Measurements from ENCODE around the gene AJAP1. TPM values are rescaled to one million over a fixed set of nuclear protein-coding genes. Genes with fewer than 3 reads are reported as not detected.

AJAP1 gene
- total and polyA plus RNA-seq, 2 of the 13 experiments (the other 11 are each of a cell fraction or from before 2014, with no cell fraction given) = not detected

GRCh38 chr1:4752059-4752458 lies 97.7 kb downstream of the AJAP1 start:
- TF ChIP-seq MYNN (CRISPR knock-in tag; IDR thresholded peaks at IDR 0.05; ENCODE audit: low read depth) = no peak
- intact Hi-C loops (cut with micrococcal nuclease; ENCODE audit: unreplicated experiment) = no loop called here
- ATAC-seq = no peak
- H3K9ac ChIP-seq (ENCODE audit: insufficient read depth, low read depth, low read length) = no peak overlapping the region
- no peaks in the 10 kb centered on the region for H3K36me3 ChIP-seq (replicated peaks in 1 of 2; ENCODE audit: control insufficient read depth in 1 of 2, insufficient read depth in 2 of 2, low read length in 2 of 2)
- H3K4me1 ChIP-seq (ENCODE audit: insufficient read depth, low read length) = no peaks in the 10 kb centered on the region
- no peaks in the 10 kb centered on the region for H3K9me3 ChIP-seq (ENCODE audit: low read length)
- in situ Hi-C loops (cut with HindIII; ENCODE audit: extremely low pct_ligation_motif_present, low pct_unique_long_range_greater_than_20kb) = no loop called here
- H3K27me3 ChIP-seq (ENCODE audit: control insufficient read depth in 1 of 2, insufficient read depth in 2 of 2, low read length in 2 of 2) = peaks cover 0 to 2% of the 10 kb centered on the region in 2 experiments; a peak in 2 of 5 replicates
- no peak overlapping the region for H3K4me3 ChIP-seq (replicated peaks in 1 of 3; ENCODE audit: insufficient read depth in 1 of 3, low read depth in 2 of 3, low read length in 3 of 3)
- H3K27ac ChIP-seq (ENCODE audit: extremely low read length, insufficient read depth, low read length) = no peak overlapping the region
- 2% methylated on average over 4 of the region's 4 CpGs for WGBS (ENCODE audit: low lambda C conversion rate)
- no TSS peak for BruUV-seq (replicated peaks)
- ChIA-PET CTCF (ENCODE audit: low intra/inter-chr PET ratio, low total read pairs) (no interaction called here), POLR2A (no interaction called here)
- no peak for DNase-seq (ENCODE audit: low spot score)
- no peak overlapping the region for H3K4me2 ChIP-seq (ENCODE audit: low read depth, low read length)
- no peaks in the 10 kb centered on the region for H4K20me1 ChIP-seq (ENCODE audit: insufficient read depth, low read length)
- FAIRE-seq = no peak
- H2AFZ ChIP-seq (ENCODE audit: low read length) = no peak overlapping the region
- H3K79me2 ChIP-seq (ENCODE audit: insufficient read depth, low read length) = no peaks in the 10 kb centered on the region

- Histone ChIP-seq H3K27me3 (ENCODE audit: control insufficient read depth in 1 of 2, insufficient read depth in 2 of 2, low read length in 2 of 2) (no peaks in the 10 kb centered on the region; a peak in 1 of 5 replicates), H3K9me3 (ENCODE audit: low read length) (peaks cover 9% of the 10 kb centered on the region; the same call in 1 of the 2 replicates), H3K4me3 (replicated peaks in 1 of 3; ENCODE audit: insufficient read depth in 1 of 3, low read depth in 2 of 3, low read length in 3 of 3) (no peak overlapping the region), H3K79me2 (ENCODE audit: insufficient read depth, low read length) (no peaks in the 10 kb centered on the region), H3K4me1 (ENCODE audit: insufficient read depth, low read length) (no peaks in the 10 kb centered on the region), H3K9ac (ENCODE audit: insufficient read depth, low read depth, low read length) (no peak overlapping the region), H3K36me3 (replicated peaks in 1 of 2; ENCODE audit: control insufficient read depth in 1 of 2, insufficient read depth in 2 of 2, low read length in 2 of 2) (no peaks in the 10 kb centered on the region), H3K4me2 (ENCODE audit: low read depth, low read length) (no peak overlapping the region), H3K27ac (ENCODE audit: extremely low read length, insufficient read depth, low read length) (no peak overlapping the region), H4K20me1 (ENCODE audit: insufficient read depth, low read length) (no peaks in the 10 kb centered on the region), H2AFZ (ENCODE audit: low read length) (no peak overlapping the region)
- no CpG with 5 or more reads among the region's 2 CpGs for WGBS (ENCODE audit: low lambda C conversion rate)
- FAIRE-seq (no peak), ATAC-seq (no peak), DNase-seq (ENCODE audit: low spot score) (no peak)
- intact Hi-C loops (cut with micrococcal nuclease; ENCODE audit: unreplicated experiment) (no loop called here), in situ Hi-C loops (cut with HindIII; ENCODE audit: extremely low pct_ligation_motif_present, low pct_unique_long_range_greater_than_20kb) (no loop called here)
- POLR2A ChIA-PET = no interaction called here
- TF ChIP-seq ZSCAN20 (CRISPR knock-in tag; IDR thresholded peaks at IDR 0.05; ENCODE audit: borderline replicate concordance) = no peak
- TF ChIP-seq GATAD2A (CRISPR knock-in tag; IDR thresholded peaks at IDR 0.05) = no peak
- no peak for TF ChIP-seq SRSF4 (IDR thresholded peaks at IDR 0.05; ENCODE audit: low read depth, low read length, poor library complexity, severe bottlenecking)
- no peak for TF ChIP-seq MEF2D (CRISPR knock-in tag; IDR thresholded peaks at IDR 0.05)
- TF ChIP-seq PAX8 (CRISPR knock-in tag; IDR thresholded peaks at IDR 0.05; ENCODE audit: borderline replicate concordance) = no peak
- no peak for TF ChIP-seq ZNF576 (CRISPR knock-in tag; IDR thresholded peaks at IDR 0.05)
- TF ChIP-seq SNRNP70 (IDR thresholded peaks at IDR 0.05; ENCODE audit: low read depth, low read length) = no peak
- TF ChIP-seq CENPT (CRISPR knock-in tag; IDR thresholded peaks at IDR 0.05; ENCODE audit: low read depth) = no peak
- TF ChIP-seq GABPB1 (CRISPR knock-in tag; IDR thresholded peaks at IDR 0.05) = no peak
- TF ChIP-seq NKX3-1 (CRISPR knock-in tag; IDR thresholded peaks at IDR 0.05) = no peak
- no peak for TF ChIP-seq NAIF1 (CRISPR knock-in tag; IDR thresholded peaks at IDR 0.05; ENCODE audit: borderline replicate concordance)
- TF ChIP-seq E2F1 (CRISPR knock-in tag; IDR thresholded peaks at IDR 0.05) = no peak
- TF ChIP-seq PPARG (CRISPR knock-in tag; conservative IDR thresholded peaks at IDR 0.05) = no peak
- no peak for TF ChIP-seq ZNF337 (CRISPR knock-in tag; IDR thresholded peaks at IDR 0.05; ENCODE audit: borderline replicate concordance, low read depth)
- TF ChIP-seq ZNF777 (CRISPR knock-in tag; IDR thresholded peaks at IDR 0.05) = no peak
- TF ChIP-seq MAZ (IDR thresholded peaks at IDR 0.05; ENCODE audit: borderline replicate concordance, low read depth, low read length) = no peak
- no peak for TF ChIP-seq MAZ (CRISPR knock-in tag; IDR thresholded peaks at IDR 0.05; ENCODE audit: low read depth)
- TF ChIP-seq SMARCE1 (IDR thresholded peaks at IDR 0.05; ENCODE audit: borderline replicate concordance) = no peak
- no peak for TF ChIP-seq SMC3 (IDR thresholded peaks at IDR 0.05; ENCODE audit: low read length)
- CTCF ChIA-PET (ENCODE audit: low intra/inter-chr PET ratio, low total read pairs) = no interaction called here
- BruUV-seq (replicated peaks) = no TSS peak
Measured at GRCh38 chr1:4754816-4755215, 100.4 kb downstream of the AJAP1 start.
